Lower leg skin (tissue), 4 donors: ENCODE data around the gene VPS13D. TPM values are rescaled to one million over a fixed set of nuclear protein-coding genes. Genes with fewer than 3 reads are reported as not detected.
A peak's percentile ranks its signal among the peaks of the same experiment; 100 is the strongest.

Experiments
- DNase-seq, 2 donors: peaks; one replicate each; pipeline ENCODE4 v3.0.0-alpha.2; 2019; ENCODE audit warnings: low spot score in 2 of 2
- H3K4me3 ChIP-seq: fragments of 200-600 bp; sonication (generic); 2 replicates; pipeline ENCODE4 v1.5.1; 2017; ENCODE audit warnings: mild to moderate bottlenecking, low read depth; ENCODE audit not compliant: poor library complexity, severe bottlenecking
- POLR2A ChIP-seq, 2 donors: fragments of 450-650 bp; IDR thresholded peaks; one replicate each; pipeline ENCODE4 v1.6.1; 2016 to 2017; ENCODE audit warnings: antibody characterized with exemption in 2 of 2, mild to moderate bottlenecking in 1 of 2, moderate library complexity in 1 of 2
- WGBS, 2 donors: methylation state at CpG; one replicate each; pipeline ENCODE4 v1.1.5; 2018; 5-methylcytosine and 5-hydroxymethylcytosine counted together
- intact Hi-C: fragments of 100-400 bp; cut with DNase I; formaldehyde crosslinking; loops from one replicate; pipeline ENCODE4 v1.15.0; 2023; ENCODE audit warnings: low total_unique reads
- microRNA-seq, 2 donors: library from miRNA; unstranded; fragments of <30 nt; microRNA quantifications; one replicate each; pipeline ENCODE4, GENCODE V29; 2016; ENCODE audit warnings: borderline replicate concordance in 2 of 2, borderline number of aligned reads in 1 of 2
- total RNA-seq, 4 donors: library from RNA; depleted of rRNA; stranded (reverse); fragments of >200 nt; gene quantifications; one replicate each; pipeline ENCODE4 v1.1.0, GENCODE V29; 2016
- TF ChIP-seq, protein P1 (sequence below), 3 donors: fragments of 450-650 bp; IDR thresholded peaks; one replicate each; pipeline ENCODE4 v1.5.1; 2016; ENCODE audit warnings: antibody characterized with exemption in 3 of 3, mild to moderate bottlenecking in 3 of 3, moderate library complexity in 2 of 3

Gene VPS13D
- total RNA-seq, 4 donors from 2014 or later: 96.5 to 200 (median 116) TPM

DNA sequence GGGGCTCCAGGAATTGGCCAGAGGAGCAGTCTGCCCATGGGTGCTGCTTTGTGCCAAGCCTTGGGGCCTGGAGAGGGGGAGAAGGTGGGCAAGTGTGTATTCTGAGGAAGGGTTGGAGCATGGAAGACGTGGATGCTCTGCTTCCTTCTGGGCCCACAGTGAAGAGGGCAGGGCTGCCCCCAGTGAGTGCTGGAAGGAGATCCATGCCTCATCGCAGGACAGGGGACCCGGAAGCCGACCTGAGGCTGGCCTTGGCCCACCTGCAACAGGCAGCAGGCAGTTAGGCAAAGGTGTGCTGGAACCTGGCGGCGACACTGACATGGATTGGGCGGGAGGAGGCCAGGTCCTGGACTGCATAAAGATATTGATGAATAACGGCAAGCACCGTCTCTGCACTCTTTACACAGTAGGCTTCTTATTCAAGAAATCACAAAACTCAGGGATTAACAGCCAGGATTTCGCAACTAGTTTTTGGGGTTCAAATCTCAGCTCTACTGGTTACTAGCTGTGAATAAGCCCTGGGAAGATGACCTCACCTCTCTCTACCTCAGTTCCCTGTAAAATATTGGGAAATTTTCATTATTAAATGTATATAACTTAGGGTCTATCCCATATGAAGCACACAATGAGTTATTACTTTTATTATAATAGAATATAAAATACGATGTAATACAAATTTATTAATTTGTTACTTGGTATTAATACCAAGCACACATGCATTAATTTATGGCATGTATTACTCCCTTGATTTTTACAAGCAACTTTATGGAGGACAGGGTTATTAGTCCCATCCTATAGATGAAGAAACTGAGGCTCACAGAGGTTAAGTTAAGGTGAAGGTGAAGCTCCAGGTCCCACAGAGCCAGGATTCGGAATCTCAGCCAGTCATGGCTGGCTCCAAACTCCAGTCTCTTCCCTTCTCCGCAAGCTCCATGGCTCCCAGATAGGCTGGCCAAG, 325.9 kb downstream of the VPS13D start:
- no peak overlapping the region for H3K4me3 ChIP-seq
- intact Hi-C loops: no loop called here
- no peak for DNase-seq
- TF ChIP-seq, protein P1, sequence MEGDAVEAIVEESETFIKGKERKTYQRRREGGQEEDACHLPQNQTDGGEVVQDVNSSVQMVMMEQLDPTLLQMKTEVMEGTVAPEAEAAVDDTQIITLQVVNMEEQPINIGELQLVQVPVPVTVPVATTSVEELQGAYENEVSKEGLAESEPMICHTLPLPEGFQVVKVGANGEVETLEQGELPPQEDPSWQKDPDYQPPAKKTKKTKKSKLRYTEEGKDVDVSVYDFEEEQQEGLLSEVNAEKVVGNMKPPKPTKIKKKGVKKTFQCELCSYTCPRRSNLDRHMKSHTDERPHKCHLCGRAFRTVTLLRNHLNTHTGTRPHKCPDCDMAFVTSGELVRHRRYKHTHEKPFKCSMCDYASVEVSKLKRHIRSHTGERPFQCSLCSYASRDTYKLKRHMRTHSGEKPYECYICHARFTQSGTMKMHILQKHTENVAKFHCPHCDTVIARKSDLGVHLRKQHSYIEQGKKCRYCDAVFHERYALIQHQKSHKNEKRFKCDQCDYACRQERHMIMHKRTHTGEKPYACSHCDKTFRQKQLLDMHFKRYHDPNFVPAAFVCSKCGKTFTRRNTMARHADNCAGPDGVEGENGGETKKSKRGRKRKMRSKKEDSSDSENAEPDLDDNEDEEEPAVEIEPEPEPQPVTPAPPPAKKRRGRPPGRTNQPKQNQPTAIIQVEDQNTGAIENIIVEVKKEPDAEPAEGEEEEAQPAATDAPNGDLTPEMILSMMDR (IDR thresholded peaks at IDR 0.05): no peak
- TF ChIP-seq POLR2A (IDR thresholded peaks at IDR 0.05): no peak
- 89 to 92% methylated on average over 13 of the region's 13 CpGs for WGBS, 2 donors

DNA sequence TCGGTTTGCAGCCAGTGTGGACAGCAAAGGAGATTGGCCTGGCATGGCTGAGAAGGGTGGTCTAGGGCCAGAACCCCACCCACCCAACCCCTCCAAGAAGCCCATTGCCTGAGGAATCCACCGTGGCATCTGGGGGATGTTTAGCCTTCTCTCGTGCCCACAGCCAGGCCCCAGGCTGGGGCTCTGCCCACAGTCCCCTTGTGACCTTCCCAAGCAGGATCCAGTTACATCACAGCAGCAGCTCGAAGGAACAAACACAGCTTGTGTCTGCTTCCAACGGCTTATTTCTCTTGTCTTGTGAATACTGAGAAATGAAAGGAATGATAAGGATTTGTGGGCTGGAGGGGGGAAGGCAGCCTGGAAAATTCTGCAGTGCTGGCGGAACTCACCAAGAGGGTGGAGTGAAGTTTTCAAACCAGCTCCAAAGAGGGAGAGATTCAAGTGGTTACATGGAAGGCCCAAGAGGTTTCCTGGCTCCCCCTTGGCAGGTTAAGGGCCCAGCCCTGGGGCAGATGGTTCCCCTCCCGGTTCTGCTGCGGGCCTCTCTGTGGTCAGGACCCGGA, 326.6 kb downstream of the VPS13D start:
- WGBS, 2 donors: 29 to 51% methylated on average over 9 of the region's 9 CpGs
- H3K4me3 ChIP-seq: no peak overlapping the region
- TF ChIP-seq POLR2A (IDR thresholded peaks at IDR 0.05): no peak
- TF ChIP-seq, protein P1 (IDR thresholded peaks at IDR 0.05): no peak
- peak in 1 of 2 donors; percentile 66 for DNase-seq
- intact Hi-C loops: no loop called here

DNA sequence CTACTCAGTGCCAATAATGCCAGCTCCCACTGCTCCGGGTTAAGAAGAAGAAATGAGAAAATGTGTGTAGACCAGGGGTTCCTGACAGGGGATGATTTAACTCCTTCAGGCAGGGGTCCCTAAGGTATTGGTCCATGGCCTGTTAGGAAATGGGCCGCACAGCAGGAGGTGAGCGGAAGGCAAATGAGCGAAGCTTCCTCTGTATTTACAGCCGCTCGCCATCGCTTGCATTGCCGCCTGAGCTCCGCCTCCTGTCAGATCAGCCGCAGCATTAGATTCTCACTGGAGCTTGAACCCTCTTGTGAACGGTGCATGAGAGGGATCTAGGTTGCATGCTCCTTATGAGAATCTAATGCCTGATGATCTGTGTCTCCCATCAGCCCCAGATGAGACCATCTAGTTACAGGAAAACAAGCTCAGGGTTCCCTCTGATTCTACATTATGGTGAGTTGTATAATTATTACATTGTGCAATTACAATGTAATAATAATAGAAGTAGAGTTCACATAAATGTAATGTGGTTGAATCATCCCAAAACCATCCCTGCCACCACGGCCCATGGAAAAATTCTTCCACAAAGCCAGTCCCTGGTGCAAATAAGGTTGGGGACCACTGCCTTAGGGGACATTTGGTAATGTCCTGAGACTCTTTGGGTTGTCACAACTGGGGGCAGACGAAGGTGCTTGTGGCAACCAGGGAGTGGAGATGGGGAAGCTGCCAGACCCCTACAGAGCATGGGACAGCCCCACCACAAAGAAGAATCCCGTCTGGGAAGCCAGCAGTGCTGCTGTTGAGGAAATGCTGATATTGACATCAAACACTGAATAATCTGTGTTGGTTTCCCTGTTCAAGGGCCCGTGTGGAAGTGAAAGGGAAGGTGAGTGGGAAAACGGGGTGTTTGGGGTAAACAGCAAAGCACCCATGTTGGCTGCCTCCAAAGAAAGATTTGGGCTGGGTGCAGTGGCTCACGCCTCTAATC, 327.4 kb downstream of the VPS13D start:
- WGBS, 2 donors: 88 to 90% methylated on average over 17 of the region's 17 CpGs
- intact Hi-C loops: no loop called here
- no peak for DNase-seq
- TF ChIP-seq POLR2A (IDR thresholded peaks at IDR 0.05): no peak
- TF ChIP-seq, protein P1 (IDR thresholded peaks at IDR 0.05): no peak
- no peak overlapping the region for H3K4me3 ChIP-seq

DNA sequence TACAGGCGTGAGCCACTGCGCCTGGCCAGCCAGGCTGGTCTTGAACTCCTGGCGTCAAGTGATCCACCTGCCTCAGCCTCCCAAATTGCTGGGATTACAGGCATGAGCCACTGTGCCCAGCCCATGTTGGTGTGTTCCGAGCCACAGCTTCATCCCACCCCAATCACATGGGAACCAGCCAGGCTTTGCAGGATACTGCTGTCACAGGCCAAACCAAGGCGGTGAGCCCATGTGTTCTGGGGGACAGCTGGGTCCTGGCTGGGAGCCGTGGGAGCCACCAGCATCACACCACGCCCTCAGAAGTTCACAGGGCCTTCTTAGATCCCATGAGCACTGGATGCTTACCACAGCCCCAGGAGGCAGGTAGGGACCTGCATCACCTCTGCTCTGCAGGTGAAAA, 331.3 kb downstream of the VPS13D start:
- no peak overlapping the region for H3K4me3 ChIP-seq
- intact Hi-C loops: no loop called here
- TF ChIP-seq, protein P1 (IDR thresholded peaks at IDR 0.05): no peak
- TF ChIP-seq POLR2A (IDR thresholded peaks at IDR 0.05): no peak
- no peak for DNase-seq
- WGBS, 2 donors: 67 to 92% methylated on average over 4 to 7 of the region's 7 CpGs

Small RNAs within 50 kb of the gene (microRNA-seq; reads per million reads assigned to microRNA genes)
- gene MIR4632: 0.57 to 0.68 reads per million in 2 donors

Other genes starting within 250 kb of the VPS13D start
- 100 to 1,000 TPM; 104 to 125 (median 111) TPM for gene MFN2, start 249.6 kb upstream of the VPS13D start, total RNA-seq
- gene MIIP, start 210.5 kb upstream of the VPS13D start, total RNA-seq: 10 to 100 TPM; 27.3 to 33.2 (median 30.1) TPM
- gene TNFRSF8, start 166.7 kb upstream of the VPS13D start, total RNA-seq: 1 to 10 TPM in 3 of 4 donors, under 1 TPM in 1; 0.72 to 4.1 (median 1.9) TPM
- 10 to 100 TPM in 3 of 4 donors, 1 to 10 TPM in 1; 8.5 to 33.1 (median 16.3) TPM for gene TNFRSF1B, start 63.0 kb upstream of the VPS13D start, total RNA-seq